Type B pancreatic cell (in vitro differentiated cells): ENCODE data around the gene PSME4. TPM values are rescaled to one million over a fixed set of nuclear protein-coding genes. Genes with fewer than 3 reads are reported as not detected.
"Not testable (repeated sequence)": the region's sequence is repeated elsewhere in the genome, so short reads cannot be mapped to it uniquely, and the experiment has no call there.

Experiments used
- DNase-seq: peaks from one replicate; pipeline ENCODE4 v3.0.0; 2021; ENCODE audit warnings: mixed read lengths; ENCODE audit not compliant: unreplicated experiment; ENCODE audit errors: extremely low spot score
- H3K27ac Mint-ChIP-seq: 2 replicates; pipeline ENCODE4 v1.8.0; 2021; ENCODE audit warnings: mild to moderate bottlenecking, mixed read lengths
- H3K27me3 Mint-ChIP-seq: 2 replicates; pipeline ENCODE4 v1.8.0; 2021; ENCODE audit warnings: mixed read lengths
- H3K36me3 Mint-ChIP-seq: 2 replicates; pipeline ENCODE4 v1.8.0; 2021; ENCODE audit warnings: mixed read lengths
- H3K4me1 Mint-ChIP-seq: one replicate; pipeline ENCODE4 v1.8.0; 2021; ENCODE audit warnings: mixed read lengths; ENCODE audit not compliant: unreplicated experiment
- H3K4me3 Mint-ChIP-seq: 2 replicates; pipeline ENCODE4 v1.8.0; 2021; ENCODE audit warnings: mild to moderate bottlenecking, mixed read lengths
- H3K9me3 Mint-ChIP-seq: 2 replicates; pipeline ENCODE4 v1.8.0; 2021; ENCODE audit warnings: mixed read lengths
- total RNA-seq: library from RNA; stranded (reverse); gene quantifications from 2 replicates; pipeline ENCODE4 v1.2.1, GENCODE V29; 2021; ENCODE audit warnings: low replicate concordance
- TF ChIP-seq, protein P1 (sequence below): fragments of 200-600 bp; sonication (generic); conservative IDR thresholded peaks from 2 replicates; pipeline ENCODE4 v1.5.0; 2021; ENCODE audit warnings: antibody characterized with exemption, mild to moderate bottlenecking

PSME4 gene
- total RNA-seq, 1 donor from 2014 or later = 65.6 TPM

DNA sequence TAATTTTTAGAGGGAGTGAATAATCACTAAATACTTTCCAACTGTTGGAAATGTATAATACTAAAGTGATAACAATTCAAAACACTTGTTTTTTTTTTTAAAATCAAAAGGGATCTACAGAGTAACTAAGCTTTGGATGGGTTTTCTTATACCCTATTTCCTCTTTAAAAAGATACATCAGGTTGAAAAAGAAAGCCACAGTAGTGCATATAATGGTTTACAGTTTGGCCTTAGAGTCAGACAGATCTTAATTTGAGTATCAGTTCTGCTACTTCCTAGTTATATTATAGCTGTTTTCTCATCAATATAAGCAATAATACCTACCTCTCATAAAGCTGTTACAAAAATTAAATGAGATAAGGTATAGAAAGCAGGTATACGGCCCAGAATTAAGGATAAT is 28.5 kb downstream of the PSME4 start:
- TF ChIP-seq, protein P1, sequence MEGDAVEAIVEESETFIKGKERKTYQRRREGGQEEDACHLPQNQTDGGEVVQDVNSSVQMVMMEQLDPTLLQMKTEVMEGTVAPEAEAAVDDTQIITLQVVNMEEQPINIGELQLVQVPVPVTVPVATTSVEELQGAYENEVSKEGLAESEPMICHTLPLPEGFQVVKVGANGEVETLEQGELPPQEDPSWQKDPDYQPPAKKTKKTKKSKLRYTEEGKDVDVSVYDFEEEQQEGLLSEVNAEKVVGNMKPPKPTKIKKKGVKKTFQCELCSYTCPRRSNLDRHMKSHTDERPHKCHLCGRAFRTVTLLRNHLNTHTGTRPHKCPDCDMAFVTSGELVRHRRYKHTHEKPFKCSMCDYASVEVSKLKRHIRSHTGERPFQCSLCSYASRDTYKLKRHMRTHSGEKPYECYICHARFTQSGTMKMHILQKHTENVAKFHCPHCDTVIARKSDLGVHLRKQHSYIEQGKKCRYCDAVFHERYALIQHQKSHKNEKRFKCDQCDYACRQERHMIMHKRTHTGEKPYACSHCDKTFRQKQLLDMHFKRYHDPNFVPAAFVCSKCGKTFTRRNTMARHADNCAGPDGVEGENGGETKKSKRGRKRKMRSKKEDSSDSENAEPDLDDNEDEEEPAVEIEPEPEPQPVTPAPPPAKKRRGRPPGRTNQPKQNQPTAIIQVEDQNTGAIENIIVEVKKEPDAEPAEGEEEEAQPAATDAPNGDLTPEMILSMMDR = no peak
- no peak for DNase-seq
- Mint-ChIP-seq H3K27ac (no peak overlapping the region), H3K4me3 (no peak overlapping the region), H3K27me3 (no peaks in the 10 kb centered on the region), H3K4me1 (no peaks in the 10 kb centered on the region), H3K9me3 (no peaks in the 10 kb centered on the region), H3K36me3 (peaks cover 28% of the 10 kb centered on the region)

DNA sequence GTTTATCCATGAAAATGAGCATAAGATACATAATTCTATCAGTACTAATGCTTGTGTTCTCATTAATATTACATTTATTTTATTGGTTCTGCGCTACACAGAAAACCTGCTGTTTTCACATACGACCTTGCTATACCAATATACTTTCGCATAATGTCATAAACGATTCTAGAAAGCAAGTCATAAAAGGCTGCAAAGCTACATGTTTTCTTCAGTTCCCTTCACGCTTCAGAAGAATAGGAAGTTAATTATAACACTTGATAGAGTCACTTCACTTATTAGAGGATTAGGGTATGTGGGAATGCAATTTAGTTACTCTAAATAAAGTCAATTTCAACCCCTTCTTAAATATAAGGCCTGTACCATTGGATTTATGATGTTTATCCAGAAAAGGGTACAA is 29.0 kb downstream of the PSME4 start:
- Mint-ChIP-seq H3K4me3 (no peak overlapping the region), H3K27me3 (no peaks in the 10 kb centered on the region), H3K9me3 (no peaks in the 10 kb centered on the region), H3K27ac (no peak overlapping the region), H3K36me3 (peaks cover 27% of the 10 kb centered on the region), H3K4me1 (no peaks in the 10 kb centered on the region)
- TF ChIP-seq, protein P1 = no peak
- DNase-seq = no peak

DNA sequence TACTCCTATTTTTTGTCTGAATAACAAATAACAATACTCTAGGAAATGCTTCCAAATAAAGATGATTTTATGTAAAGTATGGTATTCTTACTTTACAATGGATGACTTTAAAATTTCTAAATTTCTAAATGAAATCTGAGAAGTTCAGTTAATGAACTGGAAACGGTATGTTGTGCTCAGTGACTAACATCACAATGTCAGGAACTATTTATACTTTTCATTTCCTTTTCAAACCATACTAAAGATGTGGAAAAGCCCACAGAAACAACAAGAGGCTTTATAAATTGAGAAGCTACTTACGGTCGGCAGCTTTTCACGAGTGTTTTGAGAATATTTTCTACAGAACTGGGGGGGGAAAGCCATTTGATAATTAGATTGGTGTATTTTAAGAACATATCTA is 31.1 kb downstream of the PSME4 start:
- Mint-ChIP-seq H3K4me1 (no peaks in the 10 kb centered on the region), H3K27me3 (no peaks in the 10 kb centered on the region), H3K36me3 (peaks cover 15% of the 10 kb centered on the region), H3K9me3 (no peaks in the 10 kb centered on the region), H3K4me3 (no peak overlapping the region), H3K27ac (no peak overlapping the region)
- TF ChIP-seq, protein P1 = no peak
- no peak for DNase-seq

DNA sequence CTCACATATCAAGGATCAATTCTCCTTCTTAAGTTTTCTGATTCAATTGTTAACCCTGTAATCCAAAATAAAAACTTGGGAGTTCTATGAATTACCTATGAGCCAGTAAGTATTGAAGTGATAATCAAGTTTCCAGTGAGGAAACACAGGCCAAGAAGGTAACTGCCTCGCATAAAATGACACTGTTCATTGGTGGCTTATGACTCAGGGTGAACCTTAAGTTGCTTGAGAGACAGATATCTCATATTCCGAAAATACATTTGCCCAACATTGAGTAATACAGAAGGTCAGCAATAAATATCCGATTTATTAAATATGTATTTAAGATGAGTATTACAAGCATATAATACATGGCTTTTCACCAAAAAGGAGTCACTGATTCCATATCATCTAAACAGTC is 31.9 kb downstream of the PSME4 start:
- Mint-ChIP-seq H3K4me1 (no peaks in the 10 kb centered on the region), H3K4me3 (no peak overlapping the region), H3K27me3 (no peaks in the 10 kb centered on the region), H3K9me3 (no peaks in the 10 kb centered on the region), H3K36me3 (peaks cover 20% of the 10 kb centered on the region), H3K27ac (no peak overlapping the region)
- TF ChIP-seq, protein P1 = no peak
- DNase-seq = no peak

DNA sequence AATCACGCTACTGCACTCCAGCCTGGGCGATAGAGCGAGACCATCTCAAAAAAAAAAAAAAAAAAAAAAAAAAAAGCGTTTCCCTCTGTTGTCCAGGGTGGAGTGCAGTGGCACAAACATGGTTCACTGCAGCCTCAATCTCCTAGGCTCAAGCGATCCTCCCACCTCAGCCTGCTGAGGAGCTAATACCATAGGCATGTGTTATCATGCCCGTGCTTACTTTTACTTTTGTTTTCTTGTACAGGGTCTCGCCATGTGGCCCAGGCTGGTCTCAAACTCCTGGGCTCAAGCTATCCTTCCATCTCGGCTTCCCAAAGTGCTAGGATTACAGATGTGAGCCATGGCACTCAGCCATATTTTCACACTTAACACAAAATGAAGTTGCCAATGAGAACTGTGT is 37.5 kb downstream of the PSME4 start:
- no peak overlapping the region for H3K4me3 Mint-ChIP-seq
- no peak overlapping the region for H3K27ac Mint-ChIP-seq
- TF ChIP-seq, protein P1 = no peak
- DNase-seq = no peak
- no peaks in the 10 kb centered on the region for H3K27me3 Mint-ChIP-seq
- H3K9me3 Mint-ChIP-seq = no peaks in the 10 kb centered on the region
- H3K36me3 Mint-ChIP-seq = peaks cover 36% of the 10 kb centered on the region
- H3K4me1 Mint-ChIP-seq = no peaks in the 10 kb centered on the region

DNA sequence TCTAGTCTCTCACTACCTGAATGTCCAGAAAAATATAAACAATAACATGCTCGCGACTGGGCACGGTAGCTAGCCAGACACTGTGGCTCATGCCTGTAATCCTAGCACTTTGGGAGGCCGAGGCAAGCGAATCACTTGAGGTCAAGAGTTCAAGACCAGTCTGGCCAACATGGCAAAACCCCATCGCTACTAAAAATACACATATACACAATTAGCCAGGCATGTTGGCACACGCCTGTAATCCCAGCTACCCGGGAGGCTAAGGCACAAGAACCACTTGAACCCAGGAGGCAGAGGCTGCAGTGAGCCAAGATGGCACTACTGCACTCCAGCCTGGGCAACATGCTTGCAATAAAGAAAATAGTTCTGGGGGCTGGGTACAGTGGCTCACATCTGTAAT is 44.5 kb downstream of the PSME4 start:
- H3K4me1 Mint-ChIP-seq, DNase-seq, H3K27me3 Mint-ChIP-seq, H3K9me3 Mint-ChIP-seq, H3K4me3 Mint-ChIP-seq, H3K27ac Mint-ChIP-seq: not testable (repeated sequence)
- H3K36me3 Mint-ChIP-seq = peaks cover 42% of the 10 kb centered on the region
